T1000 (cell line): ENCODE results near the gene KLC1.

Experiments used
- DNase-seq: peaks from one replicate; lab custom pipeline; 2025; ENCODE audit warnings: mixed read lengths; lab: John Stamatoyannopoulos, UW

The KLC1 gene

GRCh38 chr14:103749860-103750259 is 120.8 kb downstream of the KLC1 start:
- DNase-seq: no peak
